Ascending aorta (tissue), 2 donors: Measurements from ENCODE around the gene RBP2. TPM values are rescaled to one million over a fixed set of nuclear protein-coding genes. Genes with fewer than 3 reads are reported as not detected.

Experiments used
- DNase-seq, 2 donors: peaks; one replicate each; pipeline ENCODE4 v3.0.0-alpha.2; 2019; ENCODE audit warnings: low spot score in 2 of 2
- H3K27ac ChIP-seq, 2 donors: fragments of 200-600 bp; sonication (generic); one replicate each; pipeline ENCODE4 v1.5.1; 2016 to 2017; ENCODE audit warnings: mild to moderate bottlenecking in 1 of 2
- H3K27me3 ChIP-seq: fragments of 200-600 bp; sonication (generic); one replicate; pipeline ENCODE4 v1.5.1; 2017
- H3K36me3 ChIP-seq, 2 donors: fragments of 200-600 bp; sonication (generic); one replicate each; pipeline ENCODE4 v1.5.1; 2016
- H3K4me1 ChIP-seq, 2 donors: fragments of 200-600 bp; sonication (generic); one replicate each; pipeline ENCODE4 v1.5.1; 2016 to 2017; ENCODE audit warnings: mild to moderate bottlenecking in 1 of 2
- H3K4me3 ChIP-seq, 2 donors: fragments of 200-600 bp; sonication (generic); one replicate each; pipeline ENCODE4 v1.5.1; 2016 to 2017; ENCODE audit warnings: mild to moderate bottlenecking in 1 of 2
- H3K9me3 ChIP-seq, 2 donors: fragments of 200-600 bp; sonication (generic); one replicate each; pipeline ENCODE4 v1.5.1; 2016
- intact Hi-C: fragments of 100-400 bp; cut with DNase I; formaldehyde crosslinking; loops from one replicate; pipeline ENCODE4 v1.15.1; 2023
- total RNA-seq: library from RNA; depleted of rRNA; stranded (reverse); fragments of >200 nt; gene quantifications from one replicate; pipeline ENCODE4 v1.1.0, GENCODE V29; 2016
- TF ChIP-seq, protein P1 (sequence below), 3 experiments: fragments of 200-600 bp in 2 of 3; fragments of 450-650 bp in 1 of 3; sonication (generic) in 2 of 3; IDR thresholded peaks; one replicate each; pipeline ENCODE4 v1.5.1; 2016 to 2019; ENCODE audit warnings: antibody characterized with exemption in 3 of 3, mild to moderate bottlenecking in 1 of 3, moderate library complexity in 1 of 3

Gene RBP2
- total RNA-seq, 1 donor from 2014 or later, result not detected

DNA sequence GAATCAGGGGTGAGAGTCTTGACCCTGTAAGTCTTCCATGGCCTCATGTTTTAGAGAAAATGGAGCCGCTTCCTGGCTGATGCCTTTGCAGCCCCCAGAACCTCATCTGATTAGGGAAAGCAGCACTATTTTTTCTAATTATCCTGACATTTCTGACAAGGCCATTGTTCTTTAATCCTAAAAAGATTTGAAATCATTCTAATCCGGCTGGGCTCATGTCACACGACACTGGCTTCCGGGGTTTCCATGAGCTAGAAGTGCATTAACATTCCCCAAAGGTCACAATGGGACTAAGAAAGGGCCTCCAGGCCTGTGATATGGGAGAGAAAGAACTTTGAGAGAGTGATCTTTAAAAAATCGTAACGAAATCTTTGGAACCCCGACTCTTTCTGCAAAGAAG, 33.1 kb downstream of the RBP2 start:
- Histone ChIP-seq H3K4me3 (no peak overlapping the region), H3K4me1 (no peaks in the 10 kb centered on the region), H3K27me3 (no peaks in the 10 kb centered on the region), H3K27ac (no peak overlapping the region), H3K9me3 (no peaks in the 10 kb centered on the region), H3K36me3 (no peaks in the 10 kb centered on the region)
- TF ChIP-seq, protein P1, sequence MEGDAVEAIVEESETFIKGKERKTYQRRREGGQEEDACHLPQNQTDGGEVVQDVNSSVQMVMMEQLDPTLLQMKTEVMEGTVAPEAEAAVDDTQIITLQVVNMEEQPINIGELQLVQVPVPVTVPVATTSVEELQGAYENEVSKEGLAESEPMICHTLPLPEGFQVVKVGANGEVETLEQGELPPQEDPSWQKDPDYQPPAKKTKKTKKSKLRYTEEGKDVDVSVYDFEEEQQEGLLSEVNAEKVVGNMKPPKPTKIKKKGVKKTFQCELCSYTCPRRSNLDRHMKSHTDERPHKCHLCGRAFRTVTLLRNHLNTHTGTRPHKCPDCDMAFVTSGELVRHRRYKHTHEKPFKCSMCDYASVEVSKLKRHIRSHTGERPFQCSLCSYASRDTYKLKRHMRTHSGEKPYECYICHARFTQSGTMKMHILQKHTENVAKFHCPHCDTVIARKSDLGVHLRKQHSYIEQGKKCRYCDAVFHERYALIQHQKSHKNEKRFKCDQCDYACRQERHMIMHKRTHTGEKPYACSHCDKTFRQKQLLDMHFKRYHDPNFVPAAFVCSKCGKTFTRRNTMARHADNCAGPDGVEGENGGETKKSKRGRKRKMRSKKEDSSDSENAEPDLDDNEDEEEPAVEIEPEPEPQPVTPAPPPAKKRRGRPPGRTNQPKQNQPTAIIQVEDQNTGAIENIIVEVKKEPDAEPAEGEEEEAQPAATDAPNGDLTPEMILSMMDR (IDR thresholded peaks at IDR 0.05), result no peak
- intact Hi-C loops, result no loop called here
- no peak for DNase-seq

DNA sequence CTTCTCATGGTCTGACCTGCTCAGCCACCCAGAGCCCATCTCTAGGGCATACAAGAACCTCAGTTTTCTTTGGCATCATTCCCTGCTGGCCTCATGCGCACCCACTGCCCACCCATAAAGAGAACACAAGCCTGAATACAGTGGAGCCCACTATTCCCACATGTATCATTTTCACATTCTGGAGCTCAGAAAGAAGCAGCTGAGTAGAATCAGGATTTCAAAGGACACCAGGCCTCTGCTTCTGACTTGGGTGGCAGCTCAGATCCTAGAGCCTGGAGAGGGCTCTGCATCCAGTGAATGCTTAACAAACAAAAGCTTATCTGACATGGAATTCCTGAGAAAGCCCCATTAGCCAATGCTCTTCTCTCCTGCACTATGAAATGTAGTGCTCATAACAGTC, 34.7 kb downstream of the RBP2 start:
- intact Hi-C loops, result no loop called here
- no peak for DNase-seq
- Histone ChIP-seq H3K4me1 (no peaks in the 10 kb centered on the region), H3K4me3 (no peak overlapping the region), H3K27ac (no peak overlapping the region), H3K27me3 (no peaks in the 10 kb centered on the region), H3K36me3 (no peaks in the 10 kb centered on the region), H3K9me3 (no peaks in the 10 kb centered on the region)
- TF ChIP-seq, protein P1 (IDR thresholded peaks at IDR 0.05), result no peak

DNA sequence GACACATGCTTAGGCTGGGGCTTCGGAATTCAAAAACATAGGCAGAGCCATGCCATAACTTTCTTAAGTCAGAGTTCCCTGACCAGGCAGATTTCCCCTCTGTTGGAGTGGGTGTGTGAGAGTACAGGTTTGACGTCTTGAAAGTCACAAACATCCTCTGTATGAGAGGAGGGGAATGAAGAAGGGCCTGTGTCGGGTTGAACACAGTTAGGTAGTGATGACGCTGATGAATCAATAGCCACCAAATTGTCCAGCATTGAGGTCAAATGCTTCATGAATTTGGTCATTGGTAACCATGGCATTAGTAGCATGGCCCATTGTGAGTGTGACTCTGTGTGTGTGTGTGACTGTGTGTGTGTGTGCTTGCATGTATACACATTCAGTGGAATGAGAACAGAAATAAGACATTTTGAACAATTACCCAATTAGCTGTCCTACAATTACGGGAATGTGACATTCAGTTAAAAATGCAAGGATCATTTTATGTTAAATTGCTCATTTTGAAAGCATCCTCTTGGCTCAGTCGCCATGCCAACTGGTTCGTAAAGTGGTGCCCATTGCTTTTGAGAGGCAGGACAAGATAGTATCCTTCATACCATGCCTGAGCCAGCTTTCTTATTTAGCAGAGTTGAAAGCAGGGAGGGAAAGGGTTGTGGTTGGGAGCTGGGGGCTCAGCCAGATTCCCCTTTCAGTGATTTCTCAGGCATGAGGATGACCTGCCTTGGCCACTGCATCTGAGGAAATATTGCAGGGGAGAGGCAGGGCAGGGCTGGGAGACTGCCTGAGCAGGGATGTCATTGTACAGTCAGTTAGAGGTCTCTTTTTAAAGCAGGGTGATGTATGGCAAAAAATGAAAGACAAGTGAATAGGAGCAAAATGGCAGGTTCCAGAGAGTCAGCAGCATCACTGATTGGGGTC, 35.4 kb downstream of the RBP2 start:
- TF ChIP-seq, protein P1 (IDR thresholded peaks at IDR 0.05), result no peak
- Histone ChIP-seq H3K27me3 (no peaks in the 10 kb centered on the region), H3K4me3 (no peak overlapping the region), H3K9me3 (no peaks in the 10 kb centered on the region), H3K36me3 (no peaks in the 10 kb centered on the region), H3K4me1 (no peaks in the 10 kb centered on the region), H3K27ac (no peak overlapping the region)
- DNase-seq, result no peak
- intact Hi-C loops, result no loop called here

DNA sequence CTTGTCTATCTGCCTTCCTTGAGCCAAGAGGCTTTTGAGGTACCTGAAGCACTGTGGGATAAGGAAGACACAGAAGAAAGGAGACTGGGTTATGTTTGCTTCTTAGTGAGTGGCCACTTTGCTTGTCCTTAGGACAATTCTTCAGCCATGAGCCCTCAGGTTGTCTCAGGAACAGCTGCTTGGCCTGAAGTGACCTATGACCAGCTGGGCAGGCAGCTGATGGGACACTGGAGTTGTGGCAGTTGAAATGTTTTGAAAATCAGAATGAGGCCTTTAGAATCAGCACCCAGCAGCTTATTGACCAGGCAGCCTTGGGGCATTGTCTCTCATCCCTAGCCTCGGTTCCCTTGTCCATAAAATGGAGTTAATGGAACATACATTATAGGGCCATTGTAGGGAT, 37.0 kb downstream of the RBP2 start:
- H3K4me1 ChIP-seq, result no peaks in the 10 kb centered on the region
- H3K27me3 ChIP-seq, result no peaks in the 10 kb centered on the region
- intact Hi-C loops, result no loop called here
- no peaks in the 10 kb centered on the region for H3K9me3 ChIP-seq
- TF ChIP-seq, protein P1 (IDR thresholded peaks at IDR 0.05), result no peak
- no peak overlapping the region for H3K4me3 ChIP-seq
- no peak overlapping the region for H3K27ac ChIP-seq
- H3K36me3 ChIP-seq, result no peaks in the 10 kb centered on the region
- no peak for DNase-seq

DNA sequence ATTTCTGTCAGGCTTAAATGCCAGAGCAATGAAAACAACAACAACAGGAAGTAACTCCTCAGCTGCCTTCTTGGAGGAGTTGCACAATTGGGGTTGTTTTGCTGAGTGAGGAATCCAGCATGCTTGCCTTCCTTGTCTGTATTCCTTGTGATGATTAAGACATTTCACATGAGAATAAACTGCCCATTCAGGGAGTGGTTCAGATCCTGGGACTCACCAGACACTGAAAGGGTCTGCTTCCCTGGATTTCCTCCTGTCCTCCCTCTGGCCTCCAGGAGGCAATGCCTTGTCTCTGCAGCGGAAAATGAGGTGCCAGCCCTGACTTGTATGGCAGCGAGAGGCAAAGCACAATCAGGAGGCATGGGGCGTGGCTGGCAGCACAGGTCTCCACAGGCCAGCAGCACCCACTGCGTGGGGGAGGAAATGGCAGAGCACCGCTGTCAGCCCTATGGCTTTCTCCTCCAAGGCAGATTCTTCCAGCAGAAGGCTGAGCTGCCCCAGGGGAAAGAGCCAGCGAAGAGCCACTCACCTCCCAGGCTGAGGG, 41.5 kb downstream of the RBP2 start:
- TF ChIP-seq, protein P1 (IDR thresholded peaks at IDR 0.05), result no peak
- intact Hi-C loops, result no loop called here
- Histone ChIP-seq H3K4me1 (no peaks in the 10 kb centered on the region), H3K27ac (no peak overlapping the region), H3K4me3 (no peak overlapping the region), H3K9me3 (no peaks in the 10 kb centered on the region), H3K27me3 (no peaks in the 10 kb centered on the region), H3K36me3 (no peaks in the 10 kb centered on the region)
- no peak for DNase-seq
